ENCODE data around the gene ZFYVE9.

Gene ZFYVE9

GRCh38 chr1:52249831-52250230 lies 107.9 kb downstream of the ZFYVE9 start:
- DNase-seq (ENCODE audit: low read depth): no peak
- TF ChIP-seq CTCF (IDR thresholded peaks at IDR 0.05; ENCODE audit: insufficient read depth, low read depth, low read length, missing control alignments): no peak

GRCh38 chr1:52253421-52253820 lies 111.5 kb downstream of the ZFYVE9 start:
- no peak for DNase-seq (ENCODE audit: low read depth)
- no peak for TF ChIP-seq CTCF (IDR thresholded peaks at IDR 0.05; ENCODE audit: insufficient read depth, low read depth, low read length, missing control alignments)
- H3K4me3 ChIP-seq (ENCODE audit: low read depth, low read length): no peak overlapping the region

More at GRCh38 chr1:52249831-52250230, 107.9 kb downstream of the ZFYVE9 start:
- H3K4me3 ChIP-seq (ENCODE audit: low read depth, low read length): no peak overlapping the region

GRCh38 chr1:52259886-52260285 lies 118.0 kb downstream of the ZFYVE9 start:
- H3K4me3 ChIP-seq (ENCODE audit: low read depth, low read length): no peak overlapping the region
- TF ChIP-seq CTCF (IDR thresholded peaks at IDR 0.05; ENCODE audit: insufficient read depth, low read depth, low read length, missing control alignments): no peak
- DNase-seq (ENCODE audit: low read depth): no peak

- H3K4me3 ChIP-seq (ENCODE audit: low read depth, low read length): no peak overlapping the region
- no peak for TF ChIP-seq CTCF (IDR thresholded peaks at IDR 0.05; ENCODE audit: insufficient read depth, low read depth, low read length, missing control alignments)
- no peak for DNase-seq (ENCODE audit: low read depth)
Observed at GRCh38 chr1:52263153-52263910, 121.4 kb downstream of the ZFYVE9 start.

GRCh38 chr1:52264530-52265115 lies 122.7 kb downstream of the ZFYVE9 start:
- no peak for DNase-seq (ENCODE audit: low read depth)
- no peak overlapping the region for H3K4me3 ChIP-seq (ENCODE audit: low read depth, low read length)
- no peak for TF ChIP-seq CTCF (IDR thresholded peaks at IDR 0.05; ENCODE audit: insufficient read depth, low read depth, low read length, missing control alignments)

- no peak for DNase-seq (ENCODE audit: low read depth)
- TF ChIP-seq CTCF (IDR thresholded peaks at IDR 0.05; ENCODE audit: insufficient read depth, low read depth, low read length, missing control alignments): no peak
- no peak overlapping the region for H3K4me3 ChIP-seq (ENCODE audit: low read depth, low read length)
Observed at GRCh38 chr1:52266507-52266906, 124.6 kb downstream of the ZFYVE9 start.
